A549 (cell line): ENCODE data around the gene ANKRD35. TPM values are rescaled to one million over a fixed set of nuclear protein-coding genes. Genes with fewer than 3 reads are reported as not detected.
"Not testable (repeated sequence)": the region's sequence is repeated elsewhere in the genome, so short reads cannot be mapped to it uniquely, and the experiment has no call there.

Experiments used
- ATAC-seq, 2 experiments: fragments of 200-7000 bp in 1 of 2; fragments of >200 bp in 1 of 2; cut with Nextera tagmentation in 1 of 2; cut with Tn5 transposase in 1 of 2; 3 replicates each; pipeline versions ENCODE4 v1.8.0 to v1.9.1; 2018 to 2020; ENCODE audit warnings: mild to moderate bottlenecking in 1 of 2, moderate library complexity in 1 of 2
- CTCF ChIA-PET: fragments of 300-600 bp; sonication (Branson Sonifier 250); formaldehyde crosslinking; extraction: SDS; loops from one replicate; lab custom pipeline; 2021; ENCODE audit warnings: antibody characterized with exemption, inconsistent platforms; lab: Yijun Ruan, JAX
- POLR2A ChIA-PET: fragments of 350-600 bp; formaldehyde crosslinking; extraction: SDS; loops from one replicate; lab custom pipeline; 2021; ENCODE audit warnings: antibody characterized with exemption, inconsistent platforms; lab: Yijun Ruan, JAX
- DNase-seq, 2 experiments: peaks; one replicate each; pipeline versions ENCODE4 v3.0.0 to v3.0.0-alpha.2; 2011 to 2016; ENCODE audit warnings: low read depth in 1 of 2, low spot score in 1 of 2
- FAIRE-seq: peaks from 2 replicates; lab custom pipeline; 2011; peaks lifted over from hg19 to GRCh38; lab: Jason Lieb, UNC
- H3K27ac ChIP-seq, 2 experiments: fragments of >200 bp; sonication (Bioruptor Twin); formaldehyde crosslinking; 3 replicates each; pipeline ENCODE4 v1.5.1; 2016 to 2017
- H3K4me1 ChIP-seq: fragments of >200 bp; sonication (Bioruptor Twin); formaldehyde crosslinking; 3 replicates; pipeline ENCODE4 v1.6.1; 2016
- H3K4me2 ChIP-seq: fragments of >200 bp; sonication (Bioruptor Twin); formaldehyde crosslinking; 3 replicates; pipeline ENCODE4 v1.6.1; 2016
- H3K4me3 ChIP-seq: fragments of >200 bp; sonication (Bioruptor Twin); formaldehyde crosslinking; 3 replicates; pipeline ENCODE4 v1.5.1; 2016
- H3K9me3 ChIP-seq: fragments of >200 bp; sonication (Bioruptor Twin); formaldehyde crosslinking; 3 replicates; pipeline ENCODE4 v1.6.1; 2016
- BHLHE40 ChIP-seq: IDR thresholded peaks from 2 replicates; pipeline ENCODE4 v1.6.1; 2012; ENCODE audit warnings: low read depth, low read length, inconsistent platforms
- CHD2 ChIP-seq: fragments of 150-350 bp; IDR thresholded peaks from 2 replicates; pipeline ENCODE4 v1.6.1; 2014; ENCODE audit warnings: low read length; ENCODE audit not compliant: partially characterized antibody
- ESRRA ChIP-seq: fragments of 150-350 bp; IDR thresholded peaks from 2 replicates; pipeline ENCODE4 v1.6.1; 2014; ENCODE audit warnings: mild to moderate bottlenecking, low read length, borderline replicate concordance
- FOSB ChIP-seq: fragments of 250-450 bp; sonication (Bioruptor Pico); IDR thresholded peaks from 2 replicates; pipeline ENCODE4 v1.5.0; 2020; ENCODE audit warnings: mild to moderate bottlenecking, moderate library complexity
- HOXB13 ChIP-seq: fragments of 250-450 bp; sonication (Bioruptor Pico); IDR thresholded peaks from 2 replicates; pipeline ENCODE4 v1.5.0; 2020; ENCODE audit warnings: low read depth, mild to moderate bottlenecking, moderate library complexity
- JUN ChIP-seq, 2 experiments: fragments of >200 bp; sonication (Bioruptor Twin); formaldehyde crosslinking; IDR thresholded peaks; 2 replicates in 1 of 2; 3 replicates in 1 of 2; pipeline ENCODE4 v1.6.1; 2016 to 2017
- KDM5A ChIP-seq: fragments of 200-600 bp; sonication (generic); IDR thresholded peaks from 2 replicates; pipeline ENCODE4 v1.6.1; 2016; ENCODE audit warnings: antibody characterized with exemption, mild to moderate bottlenecking
- MAFK ChIP-seq: fragments of 450-650 bp; IDR thresholded peaks from 2 replicates; pipeline ENCODE4 v1.6.1; 2014; ENCODE audit not compliant: partially characterized antibody
- NR3C1 ChIP-seq: fragments of >200 bp; sonication (Bioruptor Twin); formaldehyde crosslinking; IDR thresholded peaks from 3 replicates; pipeline ENCODE4 v1.6.1; 2017
- PHF8 ChIP-seq: fragments of 200-600 bp; sonication (generic); IDR thresholded peaks from 2 replicates; pipeline ENCODE4 v1.6.1; 2016; ENCODE audit warnings: low read depth, mild to moderate bottlenecking, antibody characterized with exemption, moderate library complexity, borderline replicate concordance
- POLR2A ChIP-seq: IDR thresholded peaks from 2 replicates; pipeline ENCODE4 v1.6.1; 2012; ENCODE audit warnings: mild to moderate bottlenecking, low read length
- RAD21 ChIP-seq, 2 experiments: fragments of >200 bp in 1 of 2; sonication (Bioruptor Twin) in 1 of 2; formaldehyde crosslinking in 1 of 2; IDR thresholded peaks in 1 of 2; conservative IDR thresholded peaks in 1 of 2; 2 replicates in 1 of 2; 3 replicates in 1 of 2; pipeline ENCODE4 v1.6.1; 2012 to 2018; ENCODE audit warnings: inconsistent platforms in 1 of 2
- SMC3 ChIP-seq: fragments of >200 bp; sonication (Bioruptor Twin); formaldehyde crosslinking; IDR thresholded peaks from 3 replicates; pipeline ENCODE4 v1.6.1; 2018; ENCODE audit warnings: inconsistent platforms
- TFCP2L1 ChIP-seq: fragments of 250-450 bp; sonication (Bioruptor Pico); IDR thresholded peaks from 2 replicates; pipeline ENCODE4 v1.5.0; 2021; ENCODE audit warnings: mild to moderate bottlenecking
- WGBS: methylation state at CpG from one replicate; pipeline ENCODE4 v1.1.6; 2017; ENCODE audit errors: missing lambda C conversion rate; 5-methylcytosine and 5-hydroxymethylcytosine counted together
- polyA plus RNA-seq, 4 experiments: library from polyadenylated mRNA; depleted of rRNA in 3 of 4; stranded (reverse); fragments of >200 nt; fragmentation: RNase III in 1 of 4; extraction: RNeasy Plus Mini Kit Qiagen cat#74134 plus additional on column Dnase treatment in 1 of 4; gene quantifications; 2 replicates in 3 of 4; 3 replicates in 1 of 4; pipeline ENCODE4 v1.2.3, GENCODE V29; 2011 to 2017
- TF ChIP-seq, protein P1 (sequence below): fragments of 450-650 bp; IDR thresholded peaks from 2 replicates; pipeline ENCODE4 v1.6.1; 2014; ENCODE audit warnings: antibody characterized with exemption
- TF ChIP-seq, protein P2 (sequence below): fragments of >200 bp; sonication (Bioruptor Twin); formaldehyde crosslinking; IDR thresholded peaks from 3 replicates; pipeline ENCODE4 v1.6.1; 2016
- TF ChIP-seq, protein P3 (sequence below): IDR thresholded peaks from 2 replicates; pipeline ENCODE4 v1.6.1; 2012
- TF ChIP-seq, protein P4 (sequence below): IDR thresholded peaks from 2 replicates; pipeline ENCODE4 v1.6.1; 2012
- TF ChIP-seq, protein P5 (sequence below): fragments of 200-600 bp; sonication (generic); IDR thresholded peaks from 2 replicates; pipeline ENCODE4 v1.6.1; 2016; ENCODE audit warnings: antibody characterized with exemption, mild to moderate bottlenecking, moderate library complexity
- TF ChIP-seq, protein P6 (sequence below): IDR thresholded peaks from 2 replicates; pipeline ENCODE4 v1.6.1; 2012; ENCODE audit warnings: low read depth, borderline replicate concordance

The ANKRD35 gene
- polyA plus RNA-seq, 2 of the 4 experiments (the other 2 are of a cell fraction): not detected

DNA sequence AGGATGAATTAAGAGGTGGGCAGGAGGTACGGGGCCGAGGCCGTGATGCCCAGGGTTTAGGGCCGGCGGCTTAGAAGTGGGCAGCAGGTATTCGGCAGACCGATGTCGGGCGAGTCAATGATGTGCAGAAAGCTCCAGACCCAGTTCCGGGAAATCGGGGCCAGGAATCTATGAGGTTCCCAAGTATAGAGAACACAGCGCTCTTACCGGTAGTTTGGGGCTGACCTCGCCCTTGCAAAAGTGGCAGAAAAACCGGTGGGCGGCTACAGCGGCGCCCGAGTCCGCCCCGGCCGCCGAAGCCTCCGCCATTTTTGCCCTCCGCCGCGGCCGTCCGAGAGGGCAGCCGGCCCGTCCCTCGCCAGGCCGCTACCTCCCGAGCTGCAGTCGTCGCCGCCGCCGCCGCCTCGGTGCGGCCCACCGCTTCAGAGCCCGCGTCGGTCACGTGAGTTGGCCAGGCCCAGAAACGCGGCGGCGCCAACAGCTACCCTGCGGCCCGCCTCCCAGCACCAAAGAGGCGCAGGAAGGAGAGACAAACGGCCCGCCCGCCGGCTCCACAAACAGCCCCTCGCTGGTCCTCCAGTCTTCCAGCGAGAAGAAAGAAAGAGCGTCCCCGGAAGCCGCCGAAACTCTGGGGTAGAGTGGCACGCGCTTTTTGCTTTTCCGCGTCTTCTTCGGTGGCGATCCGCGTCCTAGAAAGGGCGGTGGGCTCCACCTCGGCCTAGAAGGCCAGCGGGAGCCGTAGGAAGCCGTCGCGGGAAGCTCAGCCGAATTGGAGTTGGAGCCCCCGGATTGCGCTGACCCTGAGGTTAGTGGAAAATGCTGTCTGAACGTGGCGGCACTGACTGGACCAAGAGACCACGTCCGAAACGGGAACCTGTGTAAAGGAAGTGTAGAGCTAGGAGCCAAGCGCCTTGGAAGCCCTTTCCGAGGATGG, 61.8 kb downstream of the ANKRD35 start, which contains the start of the genes POLR3C and RNF115:
Gene POLR3C, plus strand, starts transcription at position 636 of the 934 bp plus-strand sequence. CDS start 1,577 bp downstream, outside the sequence.
Gene RNF115, minus strand, starts transcription at position 531 of the 934 bp plus-strand sequence. Its CDS starts 222 bp downstream, at position 309.
- Histone ChIP-seq H3K4me3 (peak within 1 kb of the TSS; percentile 75), H3K27ac (peak within 1 kb of the TSS; percentile 94 to 97), H3K9me3 (no peaks in the 10 kb centered on the region), H3K4me2 (peak within 1 kb of the TSS; percentile 85), H3K4me1 (peaks cover 11% of the 10 kb centered on the region)
- ATAC-seq: peak; percentile 96 to 97
- no peak for FAIRE-seq
- CTCF ChIA-PET: interaction anchor here (8.5 kb wide), 1 partner anchor 22 kb away, joined by 109 read pairs; the partner anchor contains the start of gene NUDT17
- TF ChIP-seq POLR2A: peak; percentile 60
- TF ChIP-seq, protein P1, sequence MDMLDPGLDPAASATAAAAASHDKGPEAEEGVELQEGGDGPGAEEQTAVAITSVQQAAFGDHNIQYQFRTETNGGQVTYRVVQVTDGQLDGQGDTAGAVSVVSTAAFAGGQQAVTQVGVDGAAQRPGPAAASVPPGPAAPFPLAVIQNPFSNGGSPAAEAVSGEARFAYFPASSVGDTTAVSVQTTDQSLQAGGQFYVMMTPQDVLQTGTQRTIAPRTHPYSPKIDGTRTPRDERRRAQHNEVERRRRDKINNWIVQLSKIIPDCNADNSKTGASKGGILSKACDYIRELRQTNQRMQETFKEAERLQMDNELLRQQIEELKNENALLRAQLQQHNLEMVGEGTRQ: peak; percentile 72
- TF ChIP-seq, protein P2, sequence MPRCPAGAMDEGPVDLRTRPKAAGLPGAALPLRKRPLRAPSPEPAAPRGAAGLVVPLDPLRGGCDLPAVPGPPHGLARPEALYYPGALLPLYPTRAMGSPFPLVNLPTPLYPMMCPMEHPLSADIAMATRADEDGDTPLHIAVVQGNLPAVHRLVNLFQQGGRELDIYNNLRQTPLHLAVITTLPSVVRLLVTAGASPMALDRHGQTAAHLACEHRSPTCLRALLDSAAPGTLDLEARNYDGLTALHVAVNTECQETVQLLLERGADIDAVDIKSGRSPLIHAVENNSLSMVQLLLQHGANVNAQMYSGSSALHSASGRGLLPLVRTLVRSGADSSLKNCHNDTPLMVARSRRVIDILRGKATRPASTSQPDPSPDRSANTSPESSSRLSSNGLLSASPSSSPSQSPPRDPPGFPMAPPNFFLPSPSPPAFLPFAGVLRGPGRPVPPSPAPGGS: peak; percentile 72; the same call in 1 of the 3 replicates
- TF ChIP-seq MAFK: no peak
- TF ChIP-seq RAD21 (conservative IDR thresholded peaks at IDR 0.05 in 1 of 2, IDR thresholded peaks at IDR 0.05 in 1 of 2): peak; percentile 5 to 17; a peak in 2 of 5 replicates
- no peak for TF ChIP-seq ESRRA
- TF ChIP-seq HOXB13 (CRISPR knock-in tag): peak; percentile 51; the same call in 1 of the 2 replicates
- TF ChIP-seq, protein P3, sequence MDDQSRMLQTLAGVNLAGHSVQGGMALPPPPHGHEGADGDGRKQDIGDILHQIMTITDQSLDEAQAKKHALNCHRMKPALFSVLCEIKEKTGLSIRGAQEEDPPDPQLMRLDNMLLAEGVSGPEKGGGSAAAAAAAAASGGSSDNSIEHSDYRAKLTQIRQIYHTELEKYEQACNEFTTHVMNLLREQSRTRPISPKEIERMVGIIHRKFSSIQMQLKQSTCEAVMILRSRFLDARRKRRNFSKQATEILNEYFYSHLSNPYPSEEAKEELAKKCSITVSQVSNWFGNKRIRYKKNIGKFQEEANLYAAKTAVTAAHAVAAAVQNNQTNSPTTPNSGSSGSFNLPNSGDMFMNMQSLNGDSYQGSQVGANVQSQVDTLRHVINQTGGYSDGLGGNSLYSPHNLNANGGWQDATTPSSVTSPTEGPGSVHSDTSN: no peak
- TF ChIP-seq CHD2: no peak
- peak; percentile 49 for TF ChIP-seq BHLHE40
- no peak for TF ChIP-seq FOSB
- no peak for TF ChIP-seq KDM5A
- TF ChIP-seq, protein P4, sequence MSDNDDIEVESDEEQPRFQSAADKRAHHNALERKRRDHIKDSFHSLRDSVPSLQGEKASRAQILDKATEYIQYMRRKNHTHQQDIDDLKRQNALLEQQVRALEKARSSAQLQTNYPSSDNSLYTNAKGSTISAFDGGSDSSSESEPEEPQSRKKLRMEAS: peak; percentile 93
- peak; percentile 79 for TF ChIP-seq PHF8
- no peak for TF ChIP-seq TFCP2L1 (CRISPR knock-in tag)
- peak; percentile 66 to 97; a peak in 4 of 5 replicates for TF ChIP-seq JUN (IDR thresholded peaks at IDR 0.05)
- TF ChIP-seq, protein P5, sequence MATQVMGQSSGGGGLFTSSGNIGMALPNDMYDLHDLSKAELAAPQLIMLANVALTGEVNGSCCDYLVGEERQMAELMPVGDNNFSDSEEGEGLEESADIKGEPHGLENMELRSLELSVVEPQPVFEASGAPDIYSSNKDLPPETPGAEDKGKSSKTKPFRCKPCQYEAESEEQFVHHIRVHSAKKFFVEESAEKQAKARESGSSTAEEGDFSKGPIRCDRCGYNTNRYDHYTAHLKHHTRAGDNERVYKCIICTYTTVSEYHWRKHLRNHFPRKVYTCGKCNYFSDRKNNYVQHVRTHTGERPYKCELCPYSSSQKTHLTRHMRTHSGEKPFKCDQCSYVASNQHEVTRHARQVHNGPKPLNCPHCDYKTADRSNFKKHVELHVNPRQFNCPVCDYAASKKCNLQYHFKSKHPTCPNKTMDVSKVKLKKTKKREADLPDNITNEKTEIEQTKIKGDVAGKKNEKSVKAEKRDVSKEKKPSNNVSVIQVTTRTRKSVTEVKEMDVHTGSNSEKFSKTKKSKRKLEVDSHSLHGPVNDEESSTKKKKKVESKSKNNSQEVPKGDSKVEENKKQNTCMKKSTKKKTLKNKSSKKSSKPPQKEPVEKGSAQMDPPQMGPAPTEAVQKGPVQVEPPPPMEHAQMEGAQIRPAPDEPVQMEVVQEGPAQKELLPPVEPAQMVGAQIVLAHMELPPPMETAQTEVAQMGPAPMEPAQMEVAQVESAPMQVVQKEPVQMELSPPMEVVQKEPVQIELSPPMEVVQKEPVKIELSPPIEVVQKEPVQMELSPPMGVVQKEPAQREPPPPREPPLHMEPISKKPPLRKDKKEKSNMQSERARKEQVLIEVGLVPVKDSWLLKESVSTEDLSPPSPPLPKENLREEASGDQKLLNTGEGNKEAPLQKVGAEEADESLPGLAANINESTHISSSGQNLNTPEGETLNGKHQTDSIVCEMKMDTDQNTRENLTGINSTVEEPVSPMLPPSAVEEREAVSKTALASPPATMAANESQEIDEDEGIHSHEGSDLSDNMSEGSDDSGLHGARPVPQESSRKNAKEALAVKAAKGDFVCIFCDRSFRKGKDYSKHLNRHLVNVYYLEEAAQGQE: peak; percentile 18; the same call in 1 of the 2 replicates
- peak; percentile 10; the same call in 2 of the 3 replicates for TF ChIP-seq SMC3
- TF ChIP-seq, protein P6, sequence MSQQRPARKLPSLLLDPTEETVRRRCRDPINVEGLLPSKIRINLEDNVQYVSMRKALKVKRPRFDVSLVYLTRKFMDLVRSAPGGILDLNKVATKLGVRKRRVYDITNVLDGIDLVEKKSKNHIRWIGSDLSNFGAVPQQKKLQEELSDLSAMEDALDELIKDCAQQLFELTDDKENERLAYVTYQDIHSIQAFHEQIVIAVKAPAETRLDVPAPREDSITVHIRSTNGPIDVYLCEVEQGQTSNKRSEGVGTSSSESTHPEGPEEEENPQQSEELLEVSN: peak; percentile 76
- no peak for TF ChIP-seq NR3C1
- POLR2A ChIA-PET: interaction anchor here (0.7 to 1.7 kb wide), 8 partner anchors 11 to 359 kb away, joined by 3 to 16 read pairs (median 4); partner anchors contain the start of genes LIX1L, NUDT17 and PIAS3
- 3% methylated on average over 35 of the region's 89 CpGs for WGBS
- peak; percentile 83 to 93 for DNase-seq

DNA sequence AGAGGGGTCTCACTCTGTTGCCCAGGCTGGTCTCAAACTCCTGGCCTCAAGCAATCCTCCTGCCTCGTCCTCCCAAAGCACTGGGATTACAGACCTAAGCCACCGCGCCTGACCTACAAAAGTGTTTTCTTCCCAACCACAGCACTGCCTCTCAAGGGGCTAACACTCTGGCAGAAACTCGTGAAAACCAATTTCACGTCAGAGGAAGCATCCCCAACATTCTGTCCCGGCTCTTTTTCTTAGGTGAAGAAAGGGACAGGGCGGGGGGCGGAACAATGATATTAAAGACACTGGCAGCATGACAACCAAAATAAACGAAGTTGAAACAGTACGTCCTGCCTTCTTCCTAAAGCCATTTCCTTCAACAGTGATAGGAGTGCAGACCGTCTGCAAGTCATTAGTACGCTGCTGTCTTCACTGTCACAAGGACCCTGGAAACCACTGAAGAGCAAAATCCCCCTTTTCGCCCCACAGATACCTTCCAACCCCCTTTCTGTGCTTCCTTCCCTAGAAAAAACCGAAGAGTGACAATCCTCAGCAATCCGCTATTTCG, 62.8 kb downstream of the ANKRD35 start:
- POLR2A ChIA-PET, H3K9me3 ChIP-seq, ATAC-seq, DNase-seq, FAIRE-seq, CTCF ChIA-PET: not testable (repeated sequence)
- Histone ChIP-seq H3K4me1 (peaks cover 12% of the 10 kb centered on the region), H3K4me3 (peak overlapping the region; percentile 75; the same call in 1 of the 3 replicates), H3K4me2 (peak overlapping the region; percentile 57), H3K27ac (peak overlapping the region in 1 of 2 experiments; percentile 97; a peak in 1 of 6 replicates)
- WGBS: 0% methylated on average over 3 of the region's 16 CpGs

DNA sequence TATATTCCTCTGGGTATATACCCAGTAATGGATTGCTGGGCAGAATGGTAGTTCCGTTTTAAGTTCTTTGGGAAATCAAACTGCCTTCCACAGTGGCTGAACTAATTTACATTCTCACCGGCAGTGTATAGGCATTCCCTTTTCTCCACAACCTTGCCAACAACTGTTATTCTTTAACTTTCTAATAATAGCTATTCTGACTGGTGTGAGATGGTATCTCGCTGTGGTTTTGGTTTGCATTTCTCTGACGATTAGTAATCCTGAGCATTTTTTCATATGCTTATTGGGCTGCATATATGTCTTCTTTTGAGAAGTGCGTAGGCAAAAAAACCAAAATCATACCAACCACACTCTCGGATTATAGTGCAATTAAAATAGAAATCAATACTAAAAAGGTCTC, 67.6 kb downstream of the ANKRD35 start:
- H3K9me3 ChIP-seq, DNase-seq, POLR2A ChIA-PET, H3K4me3 ChIP-seq, CTCF ChIA-PET, FAIRE-seq, H3K27ac ChIP-seq, H3K4me1 ChIP-seq: not testable (repeated sequence)
- peak in 1 of 2 experiments; percentile 54; a peak in 3 of 6 replicates for ATAC-seq
- H3K4me2 ChIP-seq: peak overlapping the region; percentile 53; the same call in 2 of the 3 replicates
- WGBS: 12% methylated on average over 2 of the region's 6 CpGs
